ENCODE data around the gene F11R.
"Not testable (repeated sequence)": the region's sequence is repeated elsewhere in the genome, so short reads cannot be mapped to it uniquely, and the experiment has no call there.

Gene F11R

DNA sequence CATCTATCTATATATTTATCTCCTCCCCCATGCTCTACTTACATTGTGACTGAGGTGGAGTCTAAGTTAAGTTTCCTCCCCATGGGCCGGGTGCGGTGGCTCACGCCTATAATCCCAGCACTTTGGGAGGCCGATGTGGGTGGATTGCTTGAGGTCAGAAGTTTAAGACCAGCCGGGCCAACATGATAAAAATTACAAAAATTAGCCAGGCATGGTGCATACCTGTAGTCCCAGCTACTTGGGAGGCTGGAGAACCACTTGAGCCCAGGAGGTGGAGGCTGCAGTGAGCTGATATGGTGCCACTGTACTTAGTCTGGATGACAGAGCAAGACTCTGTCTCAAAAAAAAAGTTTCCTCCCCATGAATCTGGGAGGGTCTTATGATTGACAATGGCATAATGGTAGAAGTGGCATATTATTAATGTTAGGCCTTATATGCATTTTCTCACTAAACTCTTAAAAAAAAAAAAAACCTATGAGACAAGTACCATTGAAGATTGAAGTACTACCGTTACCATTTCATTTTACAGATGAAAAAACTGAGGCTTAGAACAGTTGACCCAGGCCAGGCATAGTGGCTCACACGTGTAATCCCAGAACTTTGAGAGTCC, 11.2 kb downstream of the F11R start:
- DNase-seq = no peak

DNA sequence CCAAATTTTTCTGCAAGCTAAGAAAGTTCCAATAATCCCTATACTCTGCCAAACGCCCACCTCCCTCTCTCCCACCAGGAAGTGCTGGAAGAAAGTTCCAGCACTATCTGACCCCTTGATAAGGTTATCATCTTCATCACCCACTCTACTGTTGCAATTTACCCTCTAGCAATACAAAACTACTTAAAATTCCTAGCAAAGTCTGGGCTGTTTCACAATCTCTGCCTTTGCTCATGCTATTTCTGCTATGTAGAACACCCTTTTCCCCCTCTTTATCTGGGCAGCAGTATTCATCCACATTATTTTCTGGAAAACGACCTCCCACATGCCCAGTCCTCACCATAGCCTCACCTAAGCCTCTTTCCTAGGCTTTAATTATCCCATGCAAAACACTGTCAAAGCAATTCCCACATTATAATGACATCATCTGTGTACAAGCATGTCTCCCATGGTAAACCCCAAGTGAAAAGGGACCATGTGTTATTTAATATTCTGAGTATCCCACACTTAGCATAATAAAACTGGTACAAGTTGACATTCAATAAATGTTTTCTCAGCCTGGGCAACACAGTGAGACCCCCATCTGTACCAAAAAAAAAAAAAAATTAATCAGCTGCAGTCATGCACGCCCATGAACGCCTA, 12.0 kb downstream of the F11R start:
- no peak for DNase-seq

DNA sequence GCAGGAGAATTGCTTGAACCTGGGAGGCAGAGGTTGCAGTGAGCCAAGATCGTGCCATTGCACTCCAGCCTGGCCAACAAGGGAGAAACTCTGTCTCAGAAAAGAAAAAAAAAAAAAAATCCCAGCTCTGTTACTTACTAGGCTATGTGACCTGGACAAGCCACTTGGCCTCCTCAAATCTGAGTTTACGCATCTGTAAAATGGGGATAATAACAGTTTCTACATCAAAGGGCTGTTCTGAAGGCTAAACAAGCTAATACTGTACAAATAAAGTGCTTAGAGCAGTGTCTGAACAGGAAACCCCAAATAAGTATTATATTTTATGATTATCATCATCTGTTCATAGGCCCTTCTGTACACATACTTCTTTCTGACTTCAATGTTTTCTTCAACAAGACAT, 13.6 kb downstream of the F11R start:
- DNase-seq = no peak

DNA sequence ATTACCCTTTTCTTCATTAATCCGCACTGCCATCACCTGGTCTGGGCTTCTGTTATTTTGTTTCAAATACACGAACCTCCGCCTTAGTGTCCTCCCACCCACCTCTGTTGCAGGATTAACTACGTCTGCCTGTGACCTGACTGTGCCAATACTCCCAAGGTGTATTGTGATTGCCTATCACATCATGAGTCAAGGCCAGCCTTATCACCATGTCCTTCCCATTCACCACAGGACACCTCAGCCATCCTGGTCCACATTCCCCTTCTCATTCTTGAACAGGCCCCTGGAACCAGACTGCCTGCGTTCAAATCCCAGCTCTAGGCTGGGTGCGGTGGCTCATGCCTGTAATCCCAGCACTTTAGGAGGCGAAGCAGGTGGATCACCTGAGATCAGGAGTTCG, 14.4 kb downstream of the F11R start:
- no peak for DNase-seq

- DNase-seq = no peak
Measured at GRCh38 chr1:161001525-161001924, 19.4 kb downstream of the F11R start.

DNA sequence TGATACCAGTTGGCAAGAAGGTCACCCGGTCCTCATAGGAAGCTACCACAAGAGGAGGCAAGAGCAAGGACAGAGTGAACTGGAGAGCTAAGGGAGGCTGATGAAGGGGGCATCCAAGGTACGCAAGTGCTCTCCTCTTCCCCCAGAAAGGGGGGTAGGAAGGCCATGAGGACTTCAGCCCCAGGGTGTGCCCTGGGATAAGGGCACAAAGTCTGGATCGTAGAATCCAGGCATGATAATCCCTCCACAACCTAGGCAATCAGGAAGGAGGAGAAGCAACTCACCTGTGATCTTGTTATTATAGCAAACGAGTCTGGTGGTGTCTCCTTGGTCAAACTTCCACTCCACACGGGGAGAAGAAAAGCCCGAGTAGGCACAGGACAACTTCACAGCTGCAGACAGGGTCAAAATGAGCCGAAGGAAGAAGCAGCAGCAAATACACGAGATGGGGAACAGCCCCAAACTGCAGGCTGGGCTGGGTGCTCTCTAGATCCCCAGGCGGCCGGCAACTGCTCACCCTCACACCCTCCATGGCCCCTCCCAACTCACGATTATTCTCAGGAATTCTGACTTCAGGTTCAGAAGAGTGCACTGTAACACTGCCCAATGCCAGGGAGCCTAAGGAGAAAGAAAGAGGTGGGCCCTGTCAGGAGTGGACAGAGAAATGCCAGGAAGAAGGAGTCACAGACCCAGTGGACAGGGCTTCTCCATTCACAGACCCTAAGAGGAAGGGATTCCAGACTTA, 20.0 kb downstream of the F11R start:
- no peak for DNase-seq

GRCh38 chr1:160999376-160999775, 21.6 kb downstream of the F11R start:
- DNase-seq = no peak

GRCh38 chr1:160997323-160998038, 23.5 kb downstream of the F11R start:
- DNase-seq = no peak

GRCh38 chr1:160996178-160996577, 24.8 kb downstream of the F11R start:
- DNase-seq = no peak

DNA sequence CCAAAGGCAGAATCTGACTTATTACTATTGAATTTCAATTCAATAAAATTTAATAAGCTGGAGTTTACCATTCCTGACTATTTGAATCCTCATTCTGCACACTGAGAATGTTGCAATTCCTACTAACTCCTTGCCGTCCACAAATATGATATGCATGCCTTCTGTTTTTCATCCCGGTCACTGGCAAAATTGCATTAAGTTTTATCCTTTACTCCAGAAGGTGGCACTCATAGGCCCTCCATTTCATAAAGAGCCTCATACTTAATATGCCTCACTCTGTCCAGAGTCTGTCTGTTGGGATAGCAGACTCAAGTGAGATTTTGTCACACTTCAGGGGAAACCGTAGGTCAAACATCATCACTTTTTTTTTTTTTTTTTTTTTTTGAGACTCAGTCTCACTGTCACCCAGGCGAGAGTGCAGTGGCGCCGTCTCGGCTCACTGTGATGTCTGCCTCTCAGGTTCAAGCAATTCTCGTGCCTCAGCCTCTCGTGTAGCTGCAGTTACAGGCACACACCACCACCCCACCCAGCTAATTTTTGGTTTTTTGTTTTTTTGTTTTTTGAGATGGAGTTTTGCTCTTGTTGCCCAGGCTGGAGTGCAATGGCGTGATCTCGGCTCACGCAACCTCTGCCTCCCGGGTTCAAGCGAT, 27.3 kb downstream of the F11R start:
- DNase-seq = no peak

GRCh38 chr1:160992036-160992435, 28.9 kb downstream of the F11R start:
- DNase-seq = not testable (repeated sequence)

DNA sequence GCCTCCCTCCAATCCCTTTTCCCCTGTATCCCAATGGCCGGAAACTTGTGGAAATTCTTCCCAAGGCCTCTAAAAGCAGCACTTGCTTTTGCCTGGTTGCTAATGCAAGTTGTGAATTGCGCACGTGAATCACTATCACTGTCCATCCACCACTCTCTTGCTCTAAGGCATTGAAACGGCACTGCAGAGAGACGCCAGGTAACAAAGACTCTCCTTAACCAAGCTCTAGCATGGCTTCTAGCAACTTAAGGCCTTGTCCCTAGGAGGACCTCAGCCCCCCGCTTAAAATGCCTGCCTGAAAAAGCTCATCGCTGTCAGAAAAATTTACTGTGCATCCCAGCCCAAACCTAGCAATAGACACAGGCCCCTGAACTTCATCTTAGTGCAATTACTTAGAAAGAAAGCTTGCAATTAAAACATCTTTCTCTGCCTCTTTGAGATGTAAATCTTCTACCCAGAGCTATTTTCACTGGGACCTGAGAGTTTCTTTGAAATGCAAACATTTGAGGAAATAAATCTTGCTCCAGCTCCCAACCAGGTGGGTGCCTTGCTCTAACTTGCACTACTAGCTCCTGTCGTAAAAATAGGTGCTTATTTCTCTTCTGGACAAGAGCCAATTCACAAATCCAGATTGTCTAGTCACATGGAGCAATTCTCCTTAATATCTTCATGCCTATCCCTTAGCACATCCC, 33.4 kb downstream of the F11R start:
- DNase-seq = no peak

DNA sequence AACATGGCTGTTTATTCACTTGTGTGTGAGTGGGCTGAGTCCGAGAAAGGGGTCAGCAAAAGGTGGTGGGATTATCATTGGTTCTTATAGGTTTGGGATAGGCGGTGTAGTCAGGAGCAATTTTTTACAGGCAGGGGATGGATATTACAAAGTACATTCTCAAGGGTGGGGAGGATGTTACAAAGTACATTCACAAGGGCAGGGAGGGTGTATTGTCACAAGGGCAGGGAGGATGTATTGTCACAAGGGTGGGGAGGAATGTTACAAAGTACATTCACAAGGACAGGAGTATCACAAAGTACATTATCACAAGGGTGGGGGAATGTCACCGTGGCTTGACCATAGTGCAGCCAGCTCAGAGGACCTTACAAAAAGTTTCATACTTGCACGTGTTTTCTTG, 35.2 kb downstream of the F11R start:
- DNase-seq = no peak

- DNase-seq = no peak
Measured at GRCh38 chr1:160981584-160982411, 39.2 kb downstream of the F11R start.

DNA sequence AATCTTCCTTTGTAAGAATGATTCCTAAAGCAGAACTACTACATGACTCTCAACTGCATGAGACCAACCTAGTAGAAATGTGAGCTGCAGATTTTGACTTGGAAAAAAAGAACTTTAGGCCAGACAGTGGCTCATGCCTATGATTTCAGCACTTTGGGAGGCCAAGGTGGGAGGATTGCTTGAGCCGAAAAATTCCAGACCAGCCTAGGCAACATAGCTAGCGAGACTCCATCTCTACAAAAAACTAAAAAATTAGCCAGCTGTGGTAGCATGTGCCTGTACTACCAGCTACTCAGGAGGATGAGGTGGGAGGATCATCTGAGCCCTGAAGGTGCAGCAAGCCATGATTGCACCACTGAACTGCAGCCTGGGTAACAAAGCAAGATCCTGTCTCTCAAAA, 41.7 kb downstream of the F11R start:
- no peak for DNase-seq

- no peak for DNase-seq
Measured at GRCh38 chr1:160978510-160978927, 42.4 kb downstream of the F11R start.

GRCh38 chr1:160975026-160975425, 45.9 kb downstream of the F11R start:
- DNase-seq = no peak

DNA sequence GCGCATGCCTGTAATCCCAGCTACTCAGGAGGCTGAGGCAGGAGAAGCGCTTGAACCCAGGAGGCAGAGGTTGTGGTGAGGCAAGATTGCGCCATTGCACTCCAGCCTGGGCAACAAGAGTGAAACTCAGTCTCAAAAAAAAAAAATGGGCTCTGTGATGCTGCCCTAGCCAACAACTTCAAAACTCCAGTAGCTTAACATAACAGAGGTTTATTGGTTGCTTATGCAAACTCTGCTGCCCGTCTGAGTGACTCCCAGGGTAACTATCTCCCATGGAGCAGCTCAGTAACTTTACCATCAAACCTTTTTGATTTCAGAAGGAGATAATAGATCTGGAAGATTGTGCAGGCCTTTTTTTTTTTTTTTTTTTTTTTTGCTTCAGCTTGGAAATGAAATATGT, 47.5 kb downstream of the F11R start:
- DNase-seq = no peak

GRCh38 chr1:160972939-160973338, 48.0 kb downstream of the F11R start:
- no peak for DNase-seq

DNA sequence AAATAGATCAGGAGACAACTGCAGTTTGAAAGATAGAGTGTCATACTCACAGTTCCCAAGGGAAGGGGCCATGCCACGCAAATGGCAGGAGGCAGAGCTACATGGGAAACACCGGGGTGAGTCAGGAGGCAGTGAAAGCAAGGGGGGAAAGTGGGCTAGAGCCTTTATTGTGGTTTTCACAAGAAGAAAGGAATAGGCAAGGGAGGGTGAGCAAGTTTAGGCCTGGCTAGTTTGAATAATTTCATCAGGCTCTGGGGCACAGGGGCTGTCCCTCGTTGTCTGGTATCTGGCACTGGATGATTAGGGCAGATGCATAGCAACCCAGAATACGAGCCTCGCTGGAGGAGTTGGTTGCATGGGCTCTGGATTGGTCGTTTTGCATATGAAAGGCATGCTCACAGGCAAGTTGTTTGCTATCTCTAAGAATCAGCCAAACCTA, 49.3 kb downstream of the F11R start:
- no peak for DNase-seq

DNA sequence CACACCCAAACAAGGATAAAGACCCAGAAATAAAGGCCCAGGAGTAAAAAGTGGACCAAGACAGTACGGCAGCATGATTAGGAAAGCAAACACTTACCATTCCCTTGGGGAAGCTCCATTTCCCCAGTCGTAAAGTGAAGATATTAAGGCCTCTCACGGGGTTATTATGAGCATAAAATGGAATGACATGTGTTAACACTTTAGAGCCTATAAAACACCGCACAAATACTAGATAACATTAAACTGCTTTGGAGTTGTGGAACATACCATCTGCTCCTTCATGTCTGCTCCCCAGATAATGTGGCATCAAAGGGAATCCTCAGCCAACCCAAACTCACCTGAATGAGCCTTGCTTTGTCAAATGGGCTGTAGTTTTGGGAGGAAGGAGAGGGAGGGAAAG, 57.4 kb downstream of the F11R start:
- no peak for DNase-seq

DNA sequence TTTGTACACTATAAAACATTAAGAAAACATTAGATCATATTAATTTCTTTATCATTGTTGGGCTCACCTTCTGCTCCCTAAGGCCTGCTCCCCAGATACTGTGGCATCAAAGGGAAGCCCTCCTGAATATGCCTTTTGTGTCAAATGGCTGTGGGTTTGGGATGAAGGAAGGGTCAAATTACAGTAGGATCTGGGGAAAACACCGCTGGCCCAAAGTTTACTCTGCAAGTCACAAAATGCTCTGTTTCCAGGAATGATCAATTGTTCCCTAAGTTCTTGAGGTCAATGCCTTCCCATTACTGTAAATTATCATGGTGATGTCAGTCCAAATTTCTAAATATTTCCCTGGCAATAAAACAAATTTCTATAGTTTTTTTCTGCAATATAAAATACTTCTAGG, 59.5 kb downstream of the F11R start:
- DNase-seq = no peak
